AG08395 (cell line): ENCODE measurements around the gene BTK.

Source experiments
- DNase-seq: peaks from one replicate; pipeline ENCODE4 v3.0.0; 2012; ENCODE audit warnings: mixed read lengths, low spot score

BTK gene

DNA sequence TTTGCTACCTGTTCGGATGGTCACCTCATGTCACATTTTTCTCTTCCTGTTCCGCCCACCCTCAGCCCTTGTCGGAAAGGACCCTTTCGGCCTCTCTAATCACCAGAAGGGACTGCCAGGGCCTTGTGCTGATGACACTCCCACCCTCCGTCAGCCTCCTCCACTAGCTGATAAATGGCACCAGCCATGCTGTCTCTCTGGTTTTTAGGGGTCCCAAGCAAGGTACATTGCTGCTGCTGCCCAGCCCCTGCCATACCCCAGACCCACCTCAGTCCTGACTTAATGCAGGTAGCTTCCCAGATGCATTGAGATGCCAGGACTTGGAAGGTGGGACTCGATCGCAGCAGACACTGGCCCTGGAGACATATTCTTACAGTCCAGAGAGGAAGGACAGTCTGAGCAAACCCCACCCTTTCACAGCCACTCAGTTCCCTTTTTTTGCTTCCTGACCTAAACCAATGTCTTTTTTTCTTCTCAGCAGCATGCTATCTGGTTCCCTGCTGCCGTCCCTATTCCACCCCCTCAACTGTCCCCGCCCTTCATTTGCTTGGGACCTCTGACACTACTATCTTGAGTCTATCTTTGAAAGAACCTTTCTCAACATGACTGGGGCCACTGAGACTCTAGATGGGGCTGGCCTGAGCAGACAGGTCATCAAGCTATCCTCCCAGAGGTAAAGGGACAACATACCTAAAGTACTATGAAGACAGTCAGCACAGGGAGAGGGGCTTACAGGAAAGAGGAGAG, at the start of gene BTK:
TSS of gene BTK (minus strand) at position 397 of the 747 bp plus-strand sequence. CDS start 10,907 bp downstream, outside the sequence.
- no peak for DNase-seq

DNA sequence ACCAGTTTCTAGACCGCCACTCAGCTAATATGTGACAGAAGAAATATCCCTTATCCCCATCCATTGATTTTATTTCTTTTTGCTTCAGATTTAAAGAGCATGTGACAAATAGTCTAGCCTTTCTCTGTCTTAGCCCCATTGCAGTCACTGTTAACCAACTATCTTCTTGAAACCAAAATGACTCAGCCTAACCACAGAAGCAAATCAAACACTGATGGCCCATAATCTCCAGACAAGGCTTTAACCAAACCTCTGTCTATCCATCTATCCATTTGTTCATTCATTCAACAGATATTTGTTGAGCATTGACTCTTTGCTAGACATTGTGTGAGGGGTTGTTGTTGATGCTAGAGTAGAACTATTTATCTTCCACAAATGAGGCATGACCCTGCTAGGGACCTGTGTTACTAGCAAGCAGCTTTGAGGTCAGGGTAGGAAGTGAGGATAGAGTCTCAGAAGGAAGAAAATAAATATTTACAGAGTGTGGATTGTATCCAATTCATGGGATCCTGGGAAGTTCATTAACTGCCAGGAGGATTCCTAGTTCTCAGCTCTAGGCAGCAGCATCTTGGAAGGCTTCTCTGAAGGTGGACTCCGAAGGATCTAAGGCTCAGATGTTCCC, 44.6 kb upstream of the BTK start:
- DNase-seq: peak; percentile 37

DNA sequence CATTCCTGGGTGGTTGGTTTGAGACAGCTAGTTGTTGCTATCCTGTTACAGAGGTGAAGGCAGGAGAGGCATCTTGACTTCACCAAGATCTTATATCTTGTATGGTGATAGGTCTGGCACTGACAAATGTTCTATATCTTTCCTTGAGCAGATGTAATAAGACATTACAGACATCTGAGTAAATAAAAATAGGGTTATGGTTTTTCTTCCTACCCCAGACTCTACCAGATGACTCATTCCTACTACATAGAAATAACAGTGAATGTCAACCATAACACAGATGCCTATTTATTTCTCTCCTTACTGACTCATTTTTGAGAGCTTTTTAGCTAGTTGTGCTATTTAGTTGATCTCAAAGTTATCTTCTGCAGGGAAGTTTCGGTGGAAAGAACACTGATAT, 43.9 kb upstream of the BTK start:
- DNase-seq: peak; percentile 26

DNA sequence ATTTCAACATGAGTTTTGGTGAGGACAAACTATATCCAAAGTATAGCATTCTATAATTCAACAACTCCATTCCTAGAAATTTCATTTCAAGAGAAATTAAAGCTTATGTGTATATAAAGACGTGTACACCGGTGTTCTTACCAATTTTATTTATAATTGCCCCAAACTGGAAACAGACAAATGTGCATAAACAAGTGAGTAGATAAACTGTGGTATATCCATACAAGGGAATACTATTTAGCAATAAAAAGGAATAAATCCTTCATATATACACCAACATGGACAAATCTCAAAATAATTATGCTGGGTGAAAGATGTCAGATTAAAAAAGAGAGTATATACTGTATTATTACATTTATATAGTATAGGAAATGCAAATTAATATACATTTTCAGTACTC, 42.0 kb upstream of the BTK start:
- DNase-seq: no peak

DNA sequence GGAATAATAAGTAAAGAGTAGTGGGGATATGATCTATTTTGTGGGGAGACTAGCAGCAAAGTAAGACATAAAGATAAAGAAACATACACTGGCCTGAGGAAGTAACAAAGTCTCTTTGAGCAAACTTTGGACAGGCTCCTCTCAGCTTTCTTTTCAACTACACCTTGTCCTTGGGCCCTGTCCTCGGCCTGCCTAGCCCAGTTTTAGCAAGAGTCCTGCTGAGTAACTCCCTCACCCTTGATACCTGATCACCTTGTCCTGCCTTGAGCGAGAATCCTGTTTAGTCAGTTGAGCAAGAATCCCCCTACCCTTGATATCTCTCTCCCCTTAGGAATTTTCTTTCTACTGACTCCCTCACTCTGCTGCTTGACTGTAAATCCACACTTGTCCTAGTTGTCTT, 33.5 kb upstream of the BTK start:
- no peak for DNase-seq

DNA sequence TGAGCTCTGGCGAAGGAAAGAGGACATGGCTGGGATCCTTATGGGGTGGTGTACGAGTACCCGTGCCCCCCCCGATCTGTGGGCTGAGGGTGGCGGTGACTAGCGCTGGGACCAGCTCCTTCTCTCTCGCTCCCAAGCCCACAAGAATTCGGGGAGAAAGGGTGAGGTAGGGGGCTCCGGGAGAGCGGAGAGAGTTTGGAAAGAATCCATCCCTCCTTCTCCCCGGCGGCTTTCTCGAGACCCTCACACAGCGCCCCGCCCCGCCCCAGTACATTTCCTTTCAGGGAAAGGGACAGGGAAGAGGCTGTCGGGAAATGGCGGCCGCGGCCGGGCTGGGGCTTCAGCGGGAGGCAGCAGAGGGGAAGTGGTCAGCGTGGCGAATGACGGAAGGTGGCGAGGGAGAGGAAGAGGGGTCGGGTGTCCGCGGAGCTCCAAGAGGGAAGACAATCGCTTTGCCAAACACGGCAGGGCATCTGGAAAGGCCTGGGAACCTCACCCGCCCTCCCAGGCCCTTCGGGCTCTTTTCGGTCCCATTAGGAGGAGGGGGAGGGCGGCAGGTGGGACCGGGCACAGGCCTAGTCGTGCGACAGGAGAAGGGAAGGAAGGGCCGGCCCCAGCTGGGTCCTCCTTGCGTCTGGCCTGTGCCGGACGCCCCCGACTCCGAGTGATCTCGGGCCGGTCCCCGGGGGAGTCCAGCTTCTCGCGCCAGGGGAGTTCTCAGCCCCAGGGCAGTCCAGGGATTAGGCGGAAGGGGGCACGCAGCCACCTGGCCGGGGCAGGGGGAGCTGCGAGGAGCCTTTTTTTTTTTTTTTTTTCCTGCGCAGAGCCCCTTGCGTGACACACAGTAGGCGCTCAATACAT, 32.2 kb upstream of the BTK start:
- peak; percentile 25 for DNase-seq

DNA sequence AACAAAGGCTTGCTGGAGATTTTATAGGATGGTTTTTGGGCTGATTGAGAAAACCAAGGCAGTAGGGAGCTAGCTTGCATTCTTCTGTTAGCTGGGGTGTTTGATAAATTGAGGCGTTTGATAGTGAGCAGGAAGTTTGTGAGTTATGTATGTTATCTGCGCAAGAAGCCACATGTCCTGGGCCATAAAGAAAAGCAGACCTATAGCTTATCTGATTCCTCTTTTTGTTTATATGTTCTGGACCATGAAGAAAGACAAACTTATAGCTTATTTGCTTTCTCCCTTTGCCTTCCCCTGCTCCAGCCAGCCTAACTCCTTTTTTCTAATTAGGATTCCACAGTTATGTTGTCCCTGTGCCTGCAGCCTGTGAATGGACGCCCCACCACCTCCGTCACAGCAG, 31.2 kb upstream of the BTK start:
- no peak for DNase-seq

DNA sequence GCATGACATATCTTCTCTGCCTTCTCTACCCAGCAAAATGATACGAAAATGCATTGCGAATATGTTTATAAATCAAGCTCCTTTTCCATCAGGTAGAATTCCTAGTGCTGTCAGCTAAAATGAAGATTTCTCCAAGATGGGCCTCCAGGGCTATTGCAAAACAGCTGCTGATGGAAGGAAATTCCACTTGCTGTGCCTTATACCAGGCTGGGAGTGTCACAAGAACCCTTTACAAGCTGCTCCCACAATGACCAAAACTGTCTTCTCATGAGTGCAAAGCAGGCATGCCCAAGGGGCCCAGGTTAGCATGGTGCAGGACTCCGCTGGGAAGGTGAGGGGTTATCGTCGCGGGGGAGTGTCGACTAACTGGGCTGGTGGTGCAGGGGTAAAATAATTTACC, 30.7 kb upstream of the BTK start:
- no peak for DNase-seq

DNA sequence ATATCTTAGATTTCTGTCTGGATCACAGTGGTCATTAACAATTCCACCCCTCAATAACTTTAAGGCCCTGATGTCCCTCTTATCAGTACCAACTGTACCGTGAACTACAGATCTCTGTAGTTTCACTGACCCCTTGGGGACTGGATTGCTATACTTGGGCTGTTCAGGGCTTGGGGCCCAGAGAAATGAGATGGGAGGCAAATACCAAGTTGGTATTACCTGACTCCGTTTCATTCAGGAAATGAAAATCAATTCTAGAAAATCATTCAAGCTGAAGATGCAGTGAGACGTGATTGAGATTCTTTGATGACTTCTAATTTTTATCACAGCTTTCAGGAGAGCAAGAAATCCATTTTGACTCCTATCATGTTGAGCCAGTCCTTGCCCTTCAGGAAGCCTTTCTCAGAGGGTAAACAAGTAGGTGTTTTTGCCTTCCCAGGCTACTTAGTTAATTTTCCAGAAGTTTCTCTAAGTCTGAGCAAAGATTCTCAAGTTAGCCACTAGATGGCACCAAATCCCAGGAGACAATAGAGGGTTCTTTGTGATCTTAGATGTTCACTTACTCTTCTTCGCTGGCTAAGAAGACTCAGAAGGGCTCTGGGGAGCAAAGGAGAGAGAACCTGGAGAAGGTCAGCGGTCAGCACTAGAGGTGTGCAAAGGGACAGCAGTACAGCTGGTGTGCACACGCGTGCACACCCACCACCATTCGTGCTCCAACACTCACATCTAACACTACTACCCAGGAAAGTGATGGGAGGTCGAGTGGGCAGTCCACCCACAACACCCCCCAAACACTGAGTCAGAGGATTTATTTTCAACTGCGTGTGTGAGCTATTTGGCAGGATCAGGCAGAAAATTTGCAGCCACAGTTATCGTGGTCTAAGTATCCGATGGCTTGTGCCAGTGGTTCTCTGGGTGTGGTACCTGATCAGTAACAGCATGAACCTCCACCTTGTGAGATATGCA, 29.5 kb upstream of the BTK start:
- peak; percentile 76 for DNase-seq

DNA sequence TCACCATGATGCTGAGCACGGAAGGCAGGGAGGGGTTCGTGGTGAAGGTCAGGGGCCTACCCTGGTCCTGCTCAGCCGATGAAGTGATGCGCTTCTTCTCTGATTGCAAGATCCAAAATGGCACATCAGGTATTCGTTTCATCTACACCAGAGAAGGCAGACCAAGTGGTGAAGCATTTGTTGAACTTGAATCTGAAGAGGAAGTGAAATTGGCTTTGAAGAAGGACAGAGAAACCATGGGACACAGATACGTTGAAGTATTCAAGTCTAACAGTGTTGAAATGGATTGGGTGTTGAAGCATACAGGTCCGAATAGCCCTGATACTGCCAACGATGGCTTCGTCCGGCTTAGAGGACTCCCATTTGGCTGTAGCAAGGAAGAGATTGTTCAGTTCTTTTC, 26.0 kb upstream of the BTK start:
- DNase-seq: no peak

DNA sequence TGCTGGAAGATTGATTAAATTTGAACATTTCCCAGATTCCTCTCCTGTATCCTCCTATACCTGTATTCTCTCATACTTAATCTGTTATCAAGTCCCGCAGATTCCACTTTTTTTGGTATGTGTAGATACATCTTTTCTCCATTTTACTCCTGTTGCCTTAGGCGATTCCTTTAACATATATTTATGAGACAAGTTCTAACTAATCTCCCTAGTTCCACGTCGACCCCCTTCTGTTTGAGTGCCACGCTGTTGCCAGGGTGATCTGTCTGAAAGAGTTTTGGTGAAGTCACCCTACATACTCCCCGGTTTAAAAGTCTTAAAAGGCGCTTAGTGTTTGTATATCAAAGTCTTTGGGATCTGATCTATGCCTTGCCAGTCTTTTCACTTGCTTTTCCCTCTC, 24.5 kb upstream of the BTK start:
- no peak for DNase-seq

DNA sequence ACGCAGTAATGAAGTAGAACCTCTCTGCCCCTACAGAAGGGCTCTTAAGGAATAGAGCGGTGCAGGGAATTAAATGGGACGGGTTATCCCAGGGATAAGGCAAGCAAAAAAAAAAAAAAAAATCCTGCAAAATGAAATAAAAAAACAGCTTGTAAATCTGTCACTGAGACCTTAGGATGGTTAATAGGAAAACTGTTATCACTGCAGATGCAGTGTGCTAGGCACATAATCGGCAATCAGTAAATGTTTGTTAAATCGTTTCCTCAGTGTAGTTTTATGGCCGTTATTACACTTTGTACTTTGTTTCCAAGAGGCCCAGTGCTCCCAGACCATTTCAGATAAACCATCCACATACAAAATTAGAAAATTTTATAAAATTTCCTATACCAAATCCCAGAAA, 23.1 kb upstream of the BTK start:
- no peak for DNase-seq

DNA sequence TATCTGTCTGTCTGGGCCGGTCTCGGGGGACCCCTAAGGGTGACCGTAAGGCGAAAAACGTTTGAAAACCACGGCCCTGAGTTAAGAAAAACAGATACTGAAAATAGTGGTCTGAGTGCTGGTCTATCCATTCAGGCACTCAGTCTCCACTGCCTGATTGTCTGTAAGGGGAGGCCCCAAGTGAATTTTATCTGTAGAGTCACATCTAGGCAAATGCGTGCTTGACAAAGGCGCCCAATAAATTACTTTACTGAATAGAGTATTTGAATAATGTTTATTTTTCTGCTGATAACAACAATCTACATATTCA, 22.5 kb upstream of the BTK start:
- DNase-seq: no peak

DNA sequence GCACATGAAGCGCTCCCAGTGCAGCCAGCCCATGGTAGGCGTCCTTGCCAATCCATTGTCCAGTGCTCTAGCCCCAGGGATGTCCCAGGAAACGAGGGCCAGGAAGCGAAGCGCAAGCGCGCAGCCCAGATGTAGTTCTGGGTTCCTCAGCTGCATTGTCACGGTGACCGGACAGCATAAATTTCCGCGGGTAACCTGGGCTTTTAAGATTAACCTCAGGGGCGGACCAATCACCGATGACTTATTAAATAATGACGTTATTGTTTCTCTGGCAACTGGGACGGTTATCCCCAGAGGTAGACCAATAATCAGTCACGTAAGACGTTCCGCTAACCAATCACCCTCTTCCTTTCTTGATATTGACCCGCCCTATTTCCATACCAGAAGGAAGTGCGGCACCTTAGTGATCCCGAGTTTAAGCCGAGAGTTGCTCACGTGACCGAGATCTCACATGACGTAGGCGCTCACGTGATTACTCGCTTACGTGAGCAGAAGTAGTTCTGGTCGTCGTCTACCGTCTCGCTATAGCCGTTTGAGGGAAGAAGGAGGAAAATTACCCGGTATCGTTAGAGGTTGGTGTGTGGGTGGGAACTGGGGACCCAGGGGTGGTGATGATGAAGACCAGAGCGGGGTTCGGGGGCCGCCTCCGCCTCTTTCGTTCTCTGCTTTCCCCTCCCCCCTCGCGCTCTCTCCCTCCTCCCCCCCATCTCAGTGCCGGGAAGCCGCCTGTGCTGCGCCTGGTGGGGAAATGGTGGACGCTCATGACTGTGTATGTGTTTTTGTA, 21.9 kb upstream of the BTK start, which contains the start of the genes GLA and HNRNPH2:
TSS of gene GLA (minus strand) at position 178 of the 784 bp plus-strand sequence. CDS start at position 156, 22 bp downstream.
TSS of gene HNRNPH2 (plus strand) at position 475 of the 784 bp plus-strand sequence. CDS start 3,767 bp downstream, outside the sequence.
- DNase-seq: peak; percentile 91

DNA sequence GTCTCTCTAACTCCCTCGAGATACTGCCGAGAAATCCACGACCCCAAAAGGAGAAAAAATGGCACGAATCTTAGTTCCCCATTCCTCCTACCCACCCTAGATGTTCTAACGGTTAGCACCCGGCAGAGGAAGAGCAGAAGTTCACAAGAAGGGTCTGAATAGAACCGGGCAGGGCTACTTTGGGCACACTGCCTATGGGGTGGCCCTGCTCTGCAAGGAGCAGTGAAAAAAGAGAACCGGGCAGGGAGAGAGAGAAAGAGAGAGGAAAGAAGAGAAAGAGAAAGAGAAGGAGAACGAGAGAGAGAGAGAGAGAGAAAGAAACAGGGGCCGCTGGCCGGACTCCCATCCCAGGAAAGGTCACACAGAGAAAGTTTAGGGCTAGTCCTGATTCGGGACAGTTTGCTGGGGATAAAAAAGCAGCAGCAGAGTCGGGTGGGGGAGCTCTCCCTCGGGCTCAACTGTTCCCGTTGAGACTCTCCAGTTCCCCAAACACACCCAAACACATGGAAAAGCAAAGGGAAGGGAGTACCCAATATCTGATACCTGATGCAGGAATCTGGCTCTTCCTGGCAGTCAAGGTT, 21.3 kb upstream of the BTK start:
- DNase-seq: no peak

DNA sequence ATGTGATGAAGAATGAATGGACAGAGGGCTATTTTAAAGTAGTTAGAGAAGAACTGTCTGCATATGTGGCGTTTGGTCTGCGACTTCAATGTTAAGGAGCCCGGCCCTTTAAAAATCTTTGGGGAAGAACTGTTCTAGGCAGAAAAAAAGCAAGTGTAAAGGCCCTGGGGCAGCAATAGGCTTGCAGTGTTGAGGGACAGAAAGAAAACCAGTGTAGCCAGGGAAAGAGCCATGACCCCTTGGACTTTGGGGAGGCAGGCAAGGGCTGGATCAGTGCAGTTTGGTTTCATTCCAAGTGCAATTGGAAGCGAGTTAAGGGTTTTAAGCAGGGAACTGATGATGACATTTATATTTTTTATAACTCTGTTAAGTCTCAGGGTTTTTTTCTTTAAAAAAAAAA, 13.8 kb upstream of the BTK start:
- DNase-seq: no peak

DNA sequence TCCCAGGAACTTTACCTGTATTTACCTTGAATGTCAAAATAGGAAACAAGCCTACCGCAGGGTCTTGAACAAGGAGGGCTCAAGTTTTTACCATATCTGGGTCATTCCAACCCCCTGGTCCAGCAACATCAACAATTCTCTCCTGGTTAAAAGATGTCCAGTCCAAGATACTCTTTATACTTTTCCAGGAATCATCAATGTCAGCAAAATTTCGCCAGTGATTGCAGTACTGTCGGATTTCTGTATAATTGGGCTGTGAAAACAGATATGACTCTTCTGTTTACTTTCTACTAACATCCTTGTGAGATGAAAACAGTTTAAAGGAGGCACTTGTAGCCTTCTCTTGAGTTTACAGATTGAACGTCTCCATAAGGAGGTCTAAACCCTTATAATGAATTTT, 12.7 kb upstream of the BTK start:
- no peak for DNase-seq

DNA sequence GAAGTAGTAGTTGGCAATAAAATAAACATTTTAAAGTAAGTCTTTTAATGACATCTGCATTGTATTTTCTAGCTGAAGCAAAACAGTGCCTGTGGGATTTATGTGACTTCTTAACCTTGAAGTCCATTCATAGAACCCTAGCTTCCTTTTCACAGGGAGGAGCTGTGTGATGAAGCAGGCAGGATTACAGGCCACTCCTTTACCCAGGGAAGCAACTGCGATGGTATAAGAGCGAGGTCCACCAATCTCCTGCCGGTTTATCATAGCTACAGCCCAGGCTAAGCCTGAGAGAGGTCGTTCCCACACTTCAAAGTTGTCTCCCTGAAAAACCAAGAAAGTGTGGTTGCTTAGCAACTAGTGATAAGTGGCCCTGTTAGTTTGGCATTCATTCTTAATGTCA, 11.8 kb upstream of the BTK start:
- DNase-seq: no peak

DNA sequence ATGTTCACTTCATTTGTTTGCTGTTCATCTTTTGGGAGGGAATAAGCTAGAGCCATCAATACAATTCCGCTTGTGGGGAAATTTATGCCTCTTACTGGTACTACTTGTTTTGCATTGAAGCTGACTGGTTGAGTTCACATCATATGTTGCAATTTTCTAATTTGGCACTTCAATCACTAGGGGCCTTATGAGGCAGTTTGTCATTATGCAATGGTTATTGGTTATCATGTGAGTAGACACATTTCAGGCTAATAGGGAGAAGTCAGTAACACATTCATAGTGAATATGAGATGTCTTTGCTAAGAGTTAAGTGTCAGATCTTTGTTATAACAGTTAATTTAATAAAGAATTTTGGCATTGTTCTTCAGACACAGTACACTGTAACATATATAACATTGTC, 9.8 kb upstream of the BTK start:
- no peak for DNase-seq

DNA sequence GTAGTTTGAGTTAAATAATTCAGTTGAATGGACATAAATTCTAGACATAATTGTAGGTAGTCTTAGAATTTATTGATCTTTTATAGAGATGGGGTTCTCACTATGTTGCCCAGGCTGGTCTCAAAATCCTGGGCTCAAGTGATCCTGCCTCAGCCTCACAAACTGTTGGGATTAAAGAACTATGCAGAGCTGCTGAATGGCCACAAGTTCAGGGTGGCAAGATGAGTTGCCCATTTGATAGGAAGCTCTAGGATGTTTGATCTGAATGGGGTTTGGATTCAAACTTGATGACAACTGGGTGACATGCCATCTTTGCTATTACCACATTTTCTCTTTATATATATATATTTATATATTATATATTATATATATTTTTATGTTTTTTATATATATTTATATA, 8.4 kb upstream of the BTK start:
- no peak for DNase-seq
